Ascending aorta (tissue), 2 donors: ENCODE measurements around the gene RHOF. TPM values are rescaled to one million over a fixed set of nuclear protein-coding genes. Genes with fewer than 3 reads are reported as not detected.

Experiments used
- DNase-seq, 2 donors: peaks; one replicate each; pipeline ENCODE4 v3.0.0-alpha.2; 2019; ENCODE audit warnings: low spot score in 2 of 2
- H3K27ac ChIP-seq, 2 donors: fragments of 200-600 bp; sonication (generic); one replicate each; pipeline ENCODE4 v1.5.1; 2016 to 2017; ENCODE audit warnings: mild to moderate bottlenecking in 1 of 2
- H3K27me3 ChIP-seq: fragments of 200-600 bp; sonication (generic); one replicate; pipeline ENCODE4 v1.5.1; 2017
- H3K36me3 ChIP-seq, 2 donors: fragments of 200-600 bp; sonication (generic); one replicate each; pipeline ENCODE4 v1.5.1; 2016
- H3K4me1 ChIP-seq, 2 donors: fragments of 200-600 bp; sonication (generic); one replicate each; pipeline ENCODE4 v1.5.1; 2016 to 2017; ENCODE audit warnings: mild to moderate bottlenecking in 1 of 2
- H3K4me3 ChIP-seq, 2 donors: fragments of 200-600 bp; sonication (generic); one replicate each; pipeline ENCODE4 v1.5.1; 2016 to 2017; ENCODE audit warnings: mild to moderate bottlenecking in 1 of 2
- H3K9me3 ChIP-seq, 2 donors: fragments of 200-600 bp; sonication (generic); one replicate each; pipeline ENCODE4 v1.5.1; 2016
- intact Hi-C: fragments of 100-400 bp; cut with DNase I; formaldehyde crosslinking; loops from one replicate; pipeline ENCODE4 v1.15.1; 2023
- total RNA-seq: library from RNA; depleted of rRNA; stranded (reverse); fragments of >200 nt; gene quantifications from one replicate; pipeline ENCODE4 v1.1.0, GENCODE V29; 2016
- TF ChIP-seq, protein P1 (sequence below), 3 experiments: fragments of 200-600 bp in 2 of 3; fragments of 450-650 bp in 1 of 3; sonication (generic) in 2 of 3; IDR thresholded peaks; one replicate each; pipeline ENCODE4 v1.5.1; 2016 to 2019; ENCODE audit warnings: antibody characterized with exemption in 3 of 3, mild to moderate bottlenecking in 1 of 3, moderate library complexity in 1 of 3

RHOF gene
- total RNA-seq, 1 donor from 2014 or later = 1.9 TPM

DNA sequence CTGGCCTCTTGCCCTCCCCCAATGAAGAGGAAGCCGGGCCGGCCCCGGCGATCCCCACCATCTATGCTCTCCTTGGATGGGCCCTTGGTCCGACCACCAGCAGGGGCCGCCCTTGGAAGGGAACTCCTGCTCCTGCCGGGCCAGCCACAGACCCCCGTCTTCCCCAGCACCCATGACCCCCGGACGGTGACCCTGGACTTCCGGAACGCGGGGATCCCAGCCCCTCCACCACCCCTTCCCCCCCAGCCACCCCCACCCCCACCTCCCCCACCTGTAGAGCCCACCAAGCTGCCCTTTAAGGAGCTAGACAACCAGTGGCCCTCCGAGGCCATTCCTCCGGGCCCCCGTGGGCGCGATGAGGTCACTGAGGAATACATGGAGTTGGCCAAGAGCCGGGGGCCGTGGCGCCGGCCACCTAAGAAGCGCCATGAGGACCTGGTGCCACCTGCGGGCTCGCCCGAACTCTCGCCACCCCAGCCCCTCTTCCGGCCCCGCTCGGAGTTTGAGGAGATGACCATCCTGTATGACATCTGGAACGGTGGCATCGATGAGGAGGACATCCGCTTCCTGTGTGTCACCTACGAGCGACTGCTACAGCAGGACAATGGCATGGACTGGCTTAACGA, 29.7 kb upstream of the RHOF start:
- intact Hi-C loops = no loop called here
- H3K27ac ChIP-seq = no peak overlapping the region
- H3K36me3 ChIP-seq = peaks cover 80 to 94% of the 10 kb centered on the region in 2 donors
- TF ChIP-seq, protein P1, sequence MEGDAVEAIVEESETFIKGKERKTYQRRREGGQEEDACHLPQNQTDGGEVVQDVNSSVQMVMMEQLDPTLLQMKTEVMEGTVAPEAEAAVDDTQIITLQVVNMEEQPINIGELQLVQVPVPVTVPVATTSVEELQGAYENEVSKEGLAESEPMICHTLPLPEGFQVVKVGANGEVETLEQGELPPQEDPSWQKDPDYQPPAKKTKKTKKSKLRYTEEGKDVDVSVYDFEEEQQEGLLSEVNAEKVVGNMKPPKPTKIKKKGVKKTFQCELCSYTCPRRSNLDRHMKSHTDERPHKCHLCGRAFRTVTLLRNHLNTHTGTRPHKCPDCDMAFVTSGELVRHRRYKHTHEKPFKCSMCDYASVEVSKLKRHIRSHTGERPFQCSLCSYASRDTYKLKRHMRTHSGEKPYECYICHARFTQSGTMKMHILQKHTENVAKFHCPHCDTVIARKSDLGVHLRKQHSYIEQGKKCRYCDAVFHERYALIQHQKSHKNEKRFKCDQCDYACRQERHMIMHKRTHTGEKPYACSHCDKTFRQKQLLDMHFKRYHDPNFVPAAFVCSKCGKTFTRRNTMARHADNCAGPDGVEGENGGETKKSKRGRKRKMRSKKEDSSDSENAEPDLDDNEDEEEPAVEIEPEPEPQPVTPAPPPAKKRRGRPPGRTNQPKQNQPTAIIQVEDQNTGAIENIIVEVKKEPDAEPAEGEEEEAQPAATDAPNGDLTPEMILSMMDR (IDR thresholded peaks at IDR 0.05) = no peak
- H3K27me3 ChIP-seq = no peaks in the 10 kb centered on the region
- DNase-seq = no peak
- H3K4me1 ChIP-seq = no peaks in the 10 kb centered on the region
- no peaks in the 10 kb centered on the region for H3K9me3 ChIP-seq
- no peak overlapping the region for H3K4me3 ChIP-seq

DNA sequence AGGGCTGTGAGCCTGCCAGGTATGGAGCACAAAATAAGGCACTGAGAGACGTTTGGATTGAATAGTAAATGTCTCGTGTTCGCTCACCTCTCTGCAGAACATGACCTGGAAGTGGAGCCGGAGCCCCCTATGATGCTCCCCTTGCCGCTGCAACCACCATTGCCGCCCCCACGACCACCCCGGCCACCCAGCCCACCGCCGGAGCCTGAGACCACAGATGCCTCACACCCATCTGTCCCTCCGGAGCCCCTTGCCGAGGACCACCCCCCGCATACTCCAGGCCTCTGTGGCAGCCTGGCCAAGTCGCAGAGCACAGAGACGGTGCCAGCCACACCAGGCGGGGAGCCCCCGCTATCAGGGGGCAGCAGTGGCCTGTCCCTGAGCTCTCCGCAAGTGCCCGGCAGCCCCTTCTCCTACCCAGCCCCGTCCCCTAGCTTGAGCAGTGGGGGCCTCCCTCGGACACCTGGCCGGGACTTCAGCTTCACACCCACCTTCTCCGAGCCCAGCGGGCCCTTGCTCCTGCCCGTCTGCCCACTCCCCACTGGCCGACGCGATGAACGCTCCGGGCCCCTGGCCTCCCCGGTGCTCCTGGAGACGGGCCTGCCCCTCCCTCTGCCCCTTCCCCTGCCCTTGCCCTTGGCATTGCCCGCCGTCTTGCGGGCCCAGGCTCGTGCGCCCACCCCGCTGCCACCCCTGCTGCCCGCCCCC, 29.1 kb upstream of the RHOF start:
- DNase-seq = no peak
- Histone ChIP-seq H3K4me1 (no peaks in the 10 kb centered on the region), H3K9me3 (no peaks in the 10 kb centered on the region), H3K36me3 (peaks cover 80 to 94% of the 10 kb centered on the region in 2 donors), H3K4me3 (no peak overlapping the region), H3K27ac (no peak overlapping the region), H3K27me3 (no peaks in the 10 kb centered on the region)
- intact Hi-C loops = no loop called here
- TF ChIP-seq, protein P1 (IDR thresholded peaks at IDR 0.05) = no peak

DNA sequence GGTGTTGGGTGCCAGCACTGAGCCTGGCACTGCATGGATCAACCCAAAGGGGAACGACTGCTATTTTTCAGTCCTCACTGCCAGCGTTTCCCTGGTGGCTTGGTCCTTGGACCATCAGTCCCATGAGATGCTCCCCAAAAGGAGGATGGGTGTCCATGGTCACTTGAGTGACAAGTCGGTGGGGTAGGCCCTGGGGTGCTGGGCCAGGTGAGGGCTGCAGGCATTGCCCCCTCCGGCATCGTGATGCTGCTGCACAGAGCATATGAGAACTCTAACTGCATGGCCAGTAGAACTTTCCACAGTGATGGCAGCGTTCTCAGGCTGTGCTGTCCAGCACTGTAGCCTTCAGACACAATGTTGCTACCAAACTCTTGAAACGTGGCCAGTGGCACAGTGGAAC, 26.6 kb upstream of the RHOF start:
- Histone ChIP-seq H3K9me3 (no peaks in the 10 kb centered on the region), H3K27me3 (no peaks in the 10 kb centered on the region), H3K36me3 (peaks cover 88 to 96% of the 10 kb centered on the region in 2 donors), H3K4me3 (no peak overlapping the region), H3K27ac (no peak overlapping the region), H3K4me1 (no peaks in the 10 kb centered on the region)
- intact Hi-C loops = no loop called here
- DNase-seq = no peak
- TF ChIP-seq, protein P1 (IDR thresholded peaks at IDR 0.05) = no peak

DNA sequence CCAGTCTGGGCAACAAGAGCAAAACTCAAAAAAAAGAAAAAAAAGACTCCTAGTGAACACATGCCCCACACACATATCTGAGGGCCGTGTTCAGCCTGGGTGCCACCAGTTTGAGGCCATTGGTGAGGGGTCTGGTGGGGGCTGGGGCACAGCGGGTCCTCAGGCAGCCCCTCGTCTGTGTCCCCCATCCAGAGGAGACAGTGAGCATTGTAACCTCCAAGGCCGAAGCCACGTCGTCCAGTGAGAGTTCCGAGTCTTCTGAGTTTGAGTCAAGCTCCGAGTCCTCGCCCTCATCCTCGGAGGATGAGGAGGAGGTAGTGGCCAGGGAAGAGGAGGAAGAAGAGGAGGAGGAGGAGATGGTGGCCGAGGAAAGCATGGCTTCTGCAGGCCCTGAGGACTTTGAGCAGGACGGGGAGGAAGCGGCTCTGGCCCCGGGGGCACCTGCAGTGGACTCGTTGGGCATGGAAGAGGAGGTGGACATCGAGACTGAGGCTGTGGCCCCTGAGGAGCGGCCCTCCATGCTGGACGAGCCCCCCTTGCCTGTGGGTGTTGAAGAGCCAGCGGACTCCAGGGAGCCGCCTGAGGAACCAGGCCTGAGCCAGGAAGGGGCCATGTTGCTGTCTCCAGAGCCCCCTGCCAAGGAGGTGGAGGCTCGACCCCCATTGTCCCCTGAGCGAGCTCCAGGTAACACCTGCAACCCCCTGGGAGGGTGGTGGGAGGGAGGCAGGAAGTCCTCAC, 25.9 kb upstream of the RHOF start:
- no peak for DNase-seq
- H3K4me1 ChIP-seq = no peaks in the 10 kb centered on the region
- H3K36me3 ChIP-seq = peaks cover 95 to 96% of the 10 kb centered on the region in 2 donors
- H3K9me3 ChIP-seq = no peaks in the 10 kb centered on the region
- no peaks in the 10 kb centered on the region for H3K27me3 ChIP-seq
- H3K4me3 ChIP-seq = no peak overlapping the region
- intact Hi-C loops = no loop called here
- TF ChIP-seq, protein P1 (IDR thresholded peaks at IDR 0.05) = no peak
- no peak overlapping the region for H3K27ac ChIP-seq

DNA sequence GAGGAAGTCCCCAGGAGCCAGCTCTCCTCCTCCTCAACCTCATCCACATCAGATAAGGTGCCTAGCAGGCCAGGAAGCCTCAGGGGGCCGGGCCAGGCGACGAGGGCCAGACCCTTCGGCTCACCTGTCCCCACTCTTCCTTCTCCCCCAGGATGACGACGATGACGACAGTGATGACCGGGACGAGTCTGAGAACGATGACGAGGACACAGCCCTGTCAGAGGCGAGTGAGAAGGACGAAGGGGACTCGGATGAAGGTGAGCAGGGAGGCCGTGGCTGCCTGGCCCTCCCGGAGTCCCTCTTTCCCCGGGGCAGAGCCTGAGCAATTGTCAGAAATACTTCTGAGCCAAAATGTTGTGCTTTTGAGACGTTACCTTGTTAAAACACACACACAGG, 24.2 kb upstream of the RHOF start:
- Histone ChIP-seq H3K36me3 (peaks cover 82 to 88% of the 10 kb centered on the region in 2 donors), H3K27me3 (no peaks in the 10 kb centered on the region), H3K9me3 (no peaks in the 10 kb centered on the region), H3K4me1 (peaks cover 4 to 10% of the 10 kb centered on the region in 2 donors), H3K27ac (no peak overlapping the region), H3K4me3 (no peak overlapping the region)
- intact Hi-C loops = no loop called here
- TF ChIP-seq, protein P1 (IDR thresholded peaks at IDR 0.05) = no peak
- no peak for DNase-seq
